ENCODE data around the gene ABR.
"Not testable (repeated sequence)": the region's sequence is repeated elsewhere in the genome, so short reads cannot be mapped to it uniquely, and the experiment has no call there.

The ABR gene

GRCh38 chr17:1067282-1067956 is 112.4 kb downstream of the ABR start:
- DNase-seq: no peak

GRCh38 chr17:1065416-1065815 is 114.4 kb downstream of the ABR start:
- DNase-seq: not testable (repeated sequence)

GRCh38 chr17:1060991-1061390 is 118.8 kb downstream of the ABR start:
- DNase-seq: no peak

- no peak for DNase-seq
These were observed 120.5 kb downstream of the ABR start for GRCh38 chr17:1059131-1059795.

GRCh38 chr17:1058423-1059130 is 121.2 kb downstream of the ABR start:
- DNase-seq: peak; percentile 63

GRCh38 chr17:1056761-1057160 is 123.0 kb downstream of the ABR start:
- DNase-seq: no peak

GRCh38 chr17:1055751-1056645 is 123.8 kb downstream of the ABR start:
- DNase-seq: peak; percentile 50

- DNase-seq: no peak
These were observed 124.5 kb downstream of the ABR start for GRCh38 chr17:1055231-1055630.

GRCh38 chr17:1054656-1055055 is 125.1 kb downstream of the ABR start:
- no peak for DNase-seq

GRCh38 chr17:1053661-1054360 is 126.0 kb downstream of the ABR start:
- DNase-seq: no peak

GRCh38 chr17:1050996-1051925 is 128.5 kb downstream of the ABR start:
- DNase-seq: no peak

GRCh38 chr17:1050246-1050995 is 129.4 kb downstream of the ABR start:
- no peak for DNase-seq

- DNase-seq: no peak
These were observed 130.1 kb downstream of the ABR start for GRCh38 chr17:1049446-1050225.

- DNase-seq: not testable (repeated sequence)
These were observed 131.2 kb downstream of the ABR start for GRCh38 chr17:1048516-1049115.

- no peak for DNase-seq
These were observed 131.8 kb downstream of the ABR start for GRCh38 chr17:1047879-1048470.

- DNase-seq: peak; percentile 67
These were observed 132.5 kb downstream of the ABR start for GRCh38 chr17:1047177-1047878.

- DNase-seq: no peak
These were observed 134.3 kb downstream of the ABR start for GRCh38 chr17:1045456-1045855.

GRCh38 chr17:1044387-1045009 is 135.3 kb downstream of the ABR start:
- DNase-seq: not testable (repeated sequence)
